Sigmoid colon (tissue), 4 donors: ENCODE measurements around the gene DCP1A.

Source experiments
- CTCF ChIP-seq, 4 experiments: fragments of 450-650 bp in 3 of 4; fragments of 200-600 bp in 1 of 4; IDR thresholded peaks; one replicate each; pipeline ENCODE4 v1.5.1; 2016 to 2019; ENCODE audit warnings: antibody characterized with exemption in 4 of 4, mild to moderate bottlenecking in 3 of 4, moderate library complexity in 2 of 4
- EP300 ChIP-seq, 4 donors: sonication (generic); formaldehyde crosslinking; IDR thresholded peaks; one replicate each; pipeline ENCODE4 v1.6.1; 2017; ENCODE audit warnings: antibody characterized with exemption in 4 of 4
- POLR2A ChIP-seq, 2 donors: fragments of 450-650 bp; IDR thresholded peaks; one replicate each; pipeline ENCODE4 v1.6.1; 2016; ENCODE audit warnings: antibody characterized with exemption in 2 of 2, mild to moderate bottlenecking in 2 of 2, moderate library complexity in 2 of 2

DNA sequence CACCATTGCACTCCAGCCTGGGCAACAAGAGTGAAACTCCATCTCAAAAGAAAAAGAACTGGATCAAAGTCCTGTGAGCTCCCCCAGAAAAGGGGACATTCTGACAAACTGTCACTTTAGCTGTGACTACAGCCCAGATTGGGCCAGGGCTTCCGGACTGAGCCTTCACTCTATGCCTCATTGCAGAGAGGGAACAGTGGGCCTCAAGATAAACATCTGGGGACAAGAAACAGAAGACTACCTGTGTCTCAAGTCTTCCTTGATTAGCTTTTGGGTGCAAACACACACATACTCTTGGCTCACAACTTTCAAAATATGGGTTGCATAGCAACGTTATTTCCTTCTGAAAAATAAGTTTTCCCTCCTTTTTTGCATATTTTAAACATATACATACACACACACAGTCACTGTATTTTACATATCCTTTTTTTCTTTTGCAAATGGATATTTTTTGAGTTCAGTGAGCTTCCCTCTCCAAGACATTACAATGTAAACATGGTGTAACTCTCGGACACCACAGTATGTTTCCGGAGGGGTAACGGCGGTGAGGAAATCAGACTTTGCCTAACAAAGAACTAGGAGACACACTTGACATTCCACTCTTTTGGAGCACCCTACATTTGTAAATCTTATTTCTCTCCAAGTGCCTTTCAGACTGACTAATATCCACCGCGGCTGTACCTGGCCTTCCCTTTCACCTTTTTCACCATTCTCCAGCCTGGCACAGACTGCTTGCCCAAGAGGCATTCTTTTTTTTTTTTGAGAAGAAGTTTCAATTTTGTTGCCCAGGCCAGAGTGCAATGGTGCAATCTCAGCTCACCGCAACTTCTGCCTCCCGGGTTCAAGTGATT is 95.0 kb downstream of the DCP1A start:
- TF ChIP-seq CTCF (IDR thresholded peaks at IDR 0.05) (no peak), EP300 (IDR thresholded peaks at IDR 0.05) (no peak), POLR2A (IDR thresholded peaks at IDR 0.05) (no peak)
